Neural cell (in vitro differentiated cells): ENCODE results near the gene LVRN. TPM values are rescaled to one million over a fixed set of nuclear protein-coding genes. Genes with fewer than 3 reads are reported as not detected.

Source experiments
- H2AFZ ChIP-seq: fragments of 200-600, 300-800 bp; sonication (generic), shearing (Covaris generic); 2 replicates; pipeline ENCODE4 v1.6.0; 2014; ENCODE audit warnings: low read depth, mild to moderate bottlenecking, antibody characterized with exemption, low read length, moderate library complexity
- H3F3A ChIP-seq: fragments of 200-600 bp; shearing (Covaris generic); 2 replicates; pipeline ENCODE4 v1.6.1; 2016; ENCODE audit warnings: mild to moderate bottlenecking, moderate library complexity, mixed read lengths, antibody characterized with exemption, low read length; ENCODE audit not compliant: insufficient read depth, poor library complexity, severe bottlenecking
- H3K27ac ChIP-seq: fragments of 200-600, 300-800 bp; sonication (generic), shearing (Covaris generic); 2 replicates; pipeline ENCODE4 v1.5.1; 2014; ENCODE audit warnings: mild to moderate bottlenecking, low read length, moderate library complexity
- H3K27me3 ChIP-seq: fragments of 300-800, 200-600 bp; sonication (generic), shearing (Covaris generic); 2 replicates; pipeline ENCODE4 v1.6.0; 2014; ENCODE audit warnings: mild to moderate bottlenecking, low read depth, low read length, moderate library complexity; ENCODE audit not compliant: insufficient read depth
- H3K36me3 ChIP-seq: fragments of 300-800, 200-600 bp; sonication (generic), shearing (Covaris generic); 2 replicates; pipeline ENCODE4 v1.5.1; 2014; ENCODE audit warnings: mild to moderate bottlenecking, antibody characterized with exemption, low read length, moderate library complexity; ENCODE audit not compliant: insufficient read depth
- H3K4me2 ChIP-seq: fragments of 300-800, 200-600 bp; sonication (generic), shearing (Covaris generic); 2 replicates; pipeline ENCODE4 v1.6.0; 2014; ENCODE audit warnings: mild to moderate bottlenecking, low read length
- H3K4me3 ChIP-seq: fragments of 300-800, 200-600 bp; sonication (generic), shearing (Covaris generic); 2 replicates; pipeline ENCODE4 v1.5.1; 2014; ENCODE audit warnings: mild to moderate bottlenecking, low read length, moderate library complexity
- H3K79me2 ChIP-seq: fragments of 200-600 bp; shearing (Covaris generic); replicated peaks from 2 replicates; pipeline ENCODE4 v1.6.0; 2014; ENCODE audit warnings: mild to moderate bottlenecking, low read length, moderate library complexity; ENCODE audit not compliant: insufficient read depth
- H3K9ac ChIP-seq: fragments of 300-800, 200-600 bp; sonication (generic), shearing (Covaris generic); 2 replicates; pipeline ENCODE4 v1.6.1; 2016; ENCODE audit warnings: mild to moderate bottlenecking, low read length, mixed read lengths
- H3K9me2 ChIP-seq: fragments of 200-600 bp; shearing (Covaris generic); 2 replicates; pipeline ENCODE4 v1.6.1; 2016; ENCODE audit warnings: mild to moderate bottlenecking, low read length, mixed read lengths; ENCODE audit not compliant: insufficient read depth
- H3K9me3 ChIP-seq: fragments of 200-600, 300-800 bp; sonication (generic), shearing (Covaris generic); 2 replicates; pipeline ENCODE4 v1.6.1; 2016; ENCODE audit warnings: mild to moderate bottlenecking, mixed run types, low read length, moderate library complexity, mixed read lengths
- H4K20me1 ChIP-seq: fragments of 200-600 bp; shearing (Covaris generic); 2 replicates; pipeline ENCODE4 v1.6.1; 2016; ENCODE audit warnings: mild to moderate bottlenecking, mixed run types; ENCODE audit not compliant: insufficient read depth
- EP300 ChIP-seq: fragments of 450-650 bp; conservative IDR thresholded peaks from 2 replicates; pipeline ENCODE4 v1.6.1; 2014; ENCODE audit warnings: antibody characterized with exemption, mild to moderate bottlenecking, moderate library complexity; ENCODE audit not compliant: poor library complexity, severe bottlenecking
- EZH2 ChIP-seq: fragments of 200-600, 300-800 bp; shearing (Covaris generic), sonication (generic); IDR thresholded peaks from 2 replicates; pipeline ENCODE4 v1.6.1; 2014; ENCODE audit warnings: antibody characterized with exemption, low read length, borderline replicate concordance, mild to moderate bottlenecking; ENCODE audit not compliant: insufficient read depth, poor library complexity, severe bottlenecking
- MXI1 ChIP-seq: fragments of 450-650 bp; conservative IDR thresholded peaks from 2 replicates; pipeline ENCODE4 v1.6.1; 2014; ENCODE audit warnings: antibody characterized with exemption, mild to moderate bottlenecking; ENCODE audit not compliant: poor library complexity, severe bottlenecking
- POLR2AphosphoS5 ChIP-seq: IDR thresholded peaks from 2 replicates; pipeline ENCODE4 v1.6.1; 2012
- RAD21 ChIP-seq: fragments of 450-650 bp; conservative IDR thresholded peaks from 2 replicates; pipeline ENCODE4 v1.6.1; 2014; ENCODE audit warnings: antibody characterized with exemption, mild to moderate bottlenecking, moderate library complexity
- SMC3 ChIP-seq: fragments of 450-650 bp; conservative IDR thresholded peaks from 2 replicates; pipeline ENCODE4 v1.6.1; 2014; ENCODE audit warnings: antibody characterized with exemption, mild to moderate bottlenecking, moderate library complexity; ENCODE audit not compliant: poor library complexity
- TAF1 ChIP-seq: IDR thresholded peaks from 2 replicates; pipeline ENCODE4 v1.6.1; 2012; ENCODE audit warnings: low read depth
- polyA plus RNA-seq: library from polyadenylated mRNA; depleted of rRNA; stranded (reverse); fragments of >200 nt; gene quantifications from 2 replicates; pipeline ENCODE4 v1.2.3, GENCODE V29; 2014
- TF ChIP-seq, protein P1 (sequence below): IDR thresholded peaks from 2 replicates; pipeline ENCODE4 v1.6.1; 2012; ENCODE audit warnings: borderline replicate concordance
- TF ChIP-seq, protein P2 (sequence below): fragments of 450-650 bp; IDR thresholded peaks from 2 replicates; pipeline ENCODE4 v1.5.1; 2014; ENCODE audit warnings: antibody characterized with exemption, mild to moderate bottlenecking, moderate library complexity; ENCODE audit not compliant: poor library complexity, severe bottlenecking

The LVRN gene
- polyA plus RNA-seq, 1 donor from 2014 or later: 3.5 TPM

DNA sequence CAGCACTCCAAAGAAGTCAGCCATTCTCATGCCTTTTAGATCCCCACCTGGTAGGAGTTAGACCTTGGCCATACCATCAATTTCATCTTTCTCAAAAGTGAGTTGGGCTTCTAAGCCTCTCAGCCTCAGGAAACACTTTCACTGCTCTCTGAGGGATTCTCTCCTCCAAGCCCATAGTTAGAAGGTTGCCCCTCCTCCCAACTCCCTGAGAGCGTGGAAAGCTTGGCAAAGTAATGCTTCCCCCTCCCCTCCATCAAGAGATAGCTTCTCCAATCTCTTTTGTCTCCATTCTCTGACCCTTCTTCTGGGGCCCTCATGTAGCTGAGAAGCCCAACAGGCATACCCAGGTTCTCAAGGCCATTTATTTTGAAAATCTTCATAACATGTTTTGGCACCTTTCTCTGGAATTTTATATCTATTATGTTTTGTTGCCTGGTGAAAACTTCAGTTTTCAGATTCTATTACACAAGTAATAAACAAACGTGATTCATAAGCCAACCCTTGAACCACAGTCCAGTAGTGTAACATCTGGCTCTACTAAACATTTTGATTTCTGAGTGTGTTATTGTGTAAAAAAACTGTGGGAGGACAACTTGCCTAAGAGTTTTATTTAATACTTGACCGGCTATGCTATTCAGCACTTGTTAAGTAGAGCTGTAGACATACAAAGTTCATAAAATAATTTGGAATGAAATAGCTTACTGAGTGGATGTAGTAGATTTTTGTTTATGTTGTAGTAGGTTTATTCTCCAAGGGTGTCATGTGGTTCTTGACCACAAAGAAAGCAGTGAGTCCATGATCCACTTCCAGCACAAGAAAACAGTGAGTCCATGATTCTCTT is 17.1 kb downstream of the LVRN start:
- TF ChIP-seq POLR2AphosphoS5 (no peak), TAF1 (no peak), MXI1 (no peak), RAD21 (no peak), SMC3 (no peak), EZH2 (no peak), EP300 (no peak)
- TF ChIP-seq, protein P1, sequence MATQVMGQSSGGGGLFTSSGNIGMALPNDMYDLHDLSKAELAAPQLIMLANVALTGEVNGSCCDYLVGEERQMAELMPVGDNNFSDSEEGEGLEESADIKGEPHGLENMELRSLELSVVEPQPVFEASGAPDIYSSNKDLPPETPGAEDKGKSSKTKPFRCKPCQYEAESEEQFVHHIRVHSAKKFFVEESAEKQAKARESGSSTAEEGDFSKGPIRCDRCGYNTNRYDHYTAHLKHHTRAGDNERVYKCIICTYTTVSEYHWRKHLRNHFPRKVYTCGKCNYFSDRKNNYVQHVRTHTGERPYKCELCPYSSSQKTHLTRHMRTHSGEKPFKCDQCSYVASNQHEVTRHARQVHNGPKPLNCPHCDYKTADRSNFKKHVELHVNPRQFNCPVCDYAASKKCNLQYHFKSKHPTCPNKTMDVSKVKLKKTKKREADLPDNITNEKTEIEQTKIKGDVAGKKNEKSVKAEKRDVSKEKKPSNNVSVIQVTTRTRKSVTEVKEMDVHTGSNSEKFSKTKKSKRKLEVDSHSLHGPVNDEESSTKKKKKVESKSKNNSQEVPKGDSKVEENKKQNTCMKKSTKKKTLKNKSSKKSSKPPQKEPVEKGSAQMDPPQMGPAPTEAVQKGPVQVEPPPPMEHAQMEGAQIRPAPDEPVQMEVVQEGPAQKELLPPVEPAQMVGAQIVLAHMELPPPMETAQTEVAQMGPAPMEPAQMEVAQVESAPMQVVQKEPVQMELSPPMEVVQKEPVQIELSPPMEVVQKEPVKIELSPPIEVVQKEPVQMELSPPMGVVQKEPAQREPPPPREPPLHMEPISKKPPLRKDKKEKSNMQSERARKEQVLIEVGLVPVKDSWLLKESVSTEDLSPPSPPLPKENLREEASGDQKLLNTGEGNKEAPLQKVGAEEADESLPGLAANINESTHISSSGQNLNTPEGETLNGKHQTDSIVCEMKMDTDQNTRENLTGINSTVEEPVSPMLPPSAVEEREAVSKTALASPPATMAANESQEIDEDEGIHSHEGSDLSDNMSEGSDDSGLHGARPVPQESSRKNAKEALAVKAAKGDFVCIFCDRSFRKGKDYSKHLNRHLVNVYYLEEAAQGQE: no peak
- TF ChIP-seq, protein P2, sequence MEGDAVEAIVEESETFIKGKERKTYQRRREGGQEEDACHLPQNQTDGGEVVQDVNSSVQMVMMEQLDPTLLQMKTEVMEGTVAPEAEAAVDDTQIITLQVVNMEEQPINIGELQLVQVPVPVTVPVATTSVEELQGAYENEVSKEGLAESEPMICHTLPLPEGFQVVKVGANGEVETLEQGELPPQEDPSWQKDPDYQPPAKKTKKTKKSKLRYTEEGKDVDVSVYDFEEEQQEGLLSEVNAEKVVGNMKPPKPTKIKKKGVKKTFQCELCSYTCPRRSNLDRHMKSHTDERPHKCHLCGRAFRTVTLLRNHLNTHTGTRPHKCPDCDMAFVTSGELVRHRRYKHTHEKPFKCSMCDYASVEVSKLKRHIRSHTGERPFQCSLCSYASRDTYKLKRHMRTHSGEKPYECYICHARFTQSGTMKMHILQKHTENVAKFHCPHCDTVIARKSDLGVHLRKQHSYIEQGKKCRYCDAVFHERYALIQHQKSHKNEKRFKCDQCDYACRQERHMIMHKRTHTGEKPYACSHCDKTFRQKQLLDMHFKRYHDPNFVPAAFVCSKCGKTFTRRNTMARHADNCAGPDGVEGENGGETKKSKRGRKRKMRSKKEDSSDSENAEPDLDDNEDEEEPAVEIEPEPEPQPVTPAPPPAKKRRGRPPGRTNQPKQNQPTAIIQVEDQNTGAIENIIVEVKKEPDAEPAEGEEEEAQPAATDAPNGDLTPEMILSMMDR: no peak
- Histone ChIP-seq H3K79me2 (no peaks in the 10 kb centered on the region), H3K4me2 (no peak overlapping the region), H3K9ac (no peak overlapping the region), H3K9me3 (no peaks in the 10 kb centered on the region), H3K9me2 (no peaks in the 10 kb centered on the region), H3K4me3 (no peak overlapping the region), H2AFZ (no peak overlapping the region), H3K27me3 (no peaks in the 10 kb centered on the region), H3F3A (no peaks in the 10 kb centered on the region), H3K27ac (no peak overlapping the region), H3K36me3 (no peaks in the 10 kb centered on the region), H4K20me1 (no peaks in the 10 kb centered on the region)

DNA sequence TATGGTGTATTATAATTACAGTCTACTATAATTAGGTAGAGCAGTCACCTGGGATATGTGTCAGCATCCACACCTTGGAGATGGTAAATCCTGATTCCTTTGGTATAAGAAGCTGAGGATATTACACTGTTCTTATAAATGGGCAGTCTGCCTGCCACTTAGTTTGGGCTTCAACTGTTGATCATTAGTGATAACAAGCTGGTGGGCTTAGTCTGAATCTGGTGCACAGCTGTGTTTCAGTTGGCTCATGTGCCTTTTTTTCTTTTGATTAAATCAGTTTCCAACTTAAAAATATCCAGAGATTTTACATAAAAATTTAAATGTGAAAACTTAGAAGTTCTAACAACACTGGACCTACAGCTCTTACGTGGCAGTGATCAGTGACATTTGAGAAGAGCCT is 21.2 kb downstream of the LVRN start:
- no peak overlapping the region for H3K9ac ChIP-seq
- H3K9me2 ChIP-seq: no peaks in the 10 kb centered on the region
- H3K27me3 ChIP-seq: no peaks in the 10 kb centered on the region
- H3K79me2 ChIP-seq: no peaks in the 10 kb centered on the region
- no peak overlapping the region for H3K4me3 ChIP-seq
- no peaks in the 10 kb centered on the region for H3K36me3 ChIP-seq
- no peaks in the 10 kb centered on the region for H3K9me3 ChIP-seq
- no peaks in the 10 kb centered on the region for H3F3A ChIP-seq
- no peak overlapping the region for H3K4me2 ChIP-seq
- no peaks in the 10 kb centered on the region for H4K20me1 ChIP-seq
- H3K27ac ChIP-seq: no peak overlapping the region
- no peak overlapping the region for H2AFZ ChIP-seq
- TF ChIP-seq MXI1 (no peak), SMC3 (no peak), TAF1 (no peak), EZH2 (no peak), EP300 (no peak), POLR2AphosphoS5 (no peak), RAD21 (no peak)
- TF ChIP-seq, protein P2: no peak
- TF ChIP-seq, protein P1: no peak
